ENCODE measurements around the gene ATP2B2.

ATP2B2 gene

GRCh38 chr3:10363935-10364334, 141.5 kb downstream of the ATP2B2 start:
- DNase-seq (ENCODE audit: low read depth in 2 of 2): no peak

GRCh38 chr3:10361375-10361774, 144.0 kb downstream of the ATP2B2 start:
- DNase-seq (ENCODE audit: low read depth in 2 of 2): no peak

- no peak for DNase-seq (ENCODE audit: low read depth in 2 of 2)
These were observed 144.9 kb downstream of the ATP2B2 start for GRCh38 chr3:10360478-10360877.

DNA sequence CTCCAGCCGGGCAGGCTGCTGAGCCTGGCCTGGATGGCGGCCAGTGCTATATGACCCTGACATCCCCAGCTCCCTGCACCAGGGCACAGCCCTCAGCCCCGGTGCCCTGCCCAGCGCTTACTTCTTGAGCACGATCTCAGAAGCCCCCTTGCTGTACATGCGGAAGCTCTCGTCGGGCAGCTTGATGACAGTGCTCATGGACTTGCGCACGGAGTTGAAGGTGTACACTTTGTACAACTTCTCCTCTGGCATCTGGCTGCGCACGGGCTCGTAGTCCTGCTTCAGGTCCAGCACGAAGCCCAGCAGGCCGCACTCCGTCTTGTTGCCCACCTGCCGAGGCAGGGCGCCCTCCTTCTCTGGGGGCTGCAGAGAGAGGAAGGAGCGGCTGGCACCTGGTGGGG, 145.6 kb downstream of the ATP2B2 start:
- no peak for DNase-seq (ENCODE audit: low read depth in 2 of 2)

DNA sequence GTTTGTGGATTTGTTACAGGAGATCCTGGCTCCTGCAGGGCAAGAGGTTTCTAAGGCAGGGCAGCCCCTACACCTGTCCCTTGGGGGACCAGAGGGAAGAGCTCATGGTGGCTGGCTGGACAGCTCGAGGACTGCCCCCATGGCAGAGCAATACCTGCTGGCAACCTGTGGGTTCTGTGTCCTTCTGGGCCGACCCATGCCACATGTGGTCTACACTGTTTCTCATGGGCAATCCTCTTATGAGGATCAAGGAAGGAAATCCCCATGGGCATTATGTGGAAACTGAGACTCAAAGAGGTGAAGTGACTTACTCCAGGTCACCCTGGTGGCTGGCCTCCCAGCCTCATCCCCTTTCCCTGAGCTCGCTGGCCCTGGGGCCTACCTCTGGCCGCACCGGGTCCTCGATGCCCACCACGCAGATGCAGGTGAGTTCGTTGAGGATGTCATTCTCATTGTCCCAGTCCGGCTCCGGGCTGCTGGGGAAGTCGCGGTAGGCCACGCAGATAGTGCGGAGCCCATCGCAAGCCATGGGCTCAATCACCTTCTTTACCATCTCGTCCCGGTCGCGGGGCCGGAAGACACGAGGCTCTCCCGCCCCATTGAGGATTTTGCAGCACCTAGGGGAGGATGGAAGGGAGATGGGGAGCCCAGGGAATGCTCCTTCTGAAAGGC, 146.9 kb downstream of the ATP2B2 start:
- DNase-seq (ENCODE audit: low read depth in 2 of 2): no peak

DNA sequence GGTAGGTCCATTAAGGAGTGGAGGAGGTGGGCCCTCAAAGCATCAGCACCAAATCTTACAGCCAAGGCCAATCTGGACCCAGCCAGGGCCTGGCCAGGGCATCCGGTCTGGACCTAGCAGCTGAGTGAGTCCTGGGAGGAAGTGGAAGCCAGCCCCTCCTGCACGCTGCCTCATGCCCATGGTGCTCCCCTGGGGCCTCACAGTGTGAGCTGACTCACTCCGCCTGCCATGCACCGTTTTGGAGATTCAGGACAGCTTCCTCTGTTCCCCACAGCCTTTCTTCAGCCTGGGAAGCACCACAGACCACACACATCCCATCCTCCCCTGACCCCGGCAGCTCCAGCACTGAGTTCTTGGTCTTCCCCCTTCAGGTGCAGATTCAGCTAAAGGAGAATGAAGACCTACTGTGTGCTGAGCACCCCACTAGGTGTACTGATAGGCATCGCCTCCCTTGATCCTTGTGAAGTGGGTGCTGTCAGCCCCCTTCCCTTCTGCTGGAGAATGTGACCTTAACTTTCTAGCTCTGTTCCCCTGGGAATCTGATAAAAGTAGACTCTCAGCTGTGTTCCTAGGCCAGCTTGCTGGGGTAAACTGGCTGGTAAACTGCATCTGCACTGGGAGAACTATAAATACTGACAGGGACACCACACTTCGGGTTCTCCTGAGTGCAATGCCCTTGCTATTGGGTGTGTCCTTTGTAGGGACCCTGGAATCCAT, 147.6 kb downstream of the ATP2B2 start:
- DNase-seq (ENCODE audit: low read depth in 2 of 2): no peak

- DNase-seq (ENCODE audit: low read depth in 2 of 2): no peak
These were observed 148.3 kb downstream of the ATP2B2 start for GRCh38 chr3:10357095-10357494.

GRCh38 chr3:10356461-10356981, 148.9 kb downstream of the ATP2B2 start:
- DNase-seq (ENCODE audit: low read depth in 2 of 2): no peak

- no peak for DNase-seq (ENCODE audit: low read depth in 2 of 2)
These were observed 150.9 kb downstream of the ATP2B2 start for GRCh38 chr3:10354361-10355015.

GRCh38 chr3:10353661-10354360, 151.6 kb downstream of the ATP2B2 start:
- no peak for DNase-seq (ENCODE audit: low read depth in 2 of 2)

DNA sequence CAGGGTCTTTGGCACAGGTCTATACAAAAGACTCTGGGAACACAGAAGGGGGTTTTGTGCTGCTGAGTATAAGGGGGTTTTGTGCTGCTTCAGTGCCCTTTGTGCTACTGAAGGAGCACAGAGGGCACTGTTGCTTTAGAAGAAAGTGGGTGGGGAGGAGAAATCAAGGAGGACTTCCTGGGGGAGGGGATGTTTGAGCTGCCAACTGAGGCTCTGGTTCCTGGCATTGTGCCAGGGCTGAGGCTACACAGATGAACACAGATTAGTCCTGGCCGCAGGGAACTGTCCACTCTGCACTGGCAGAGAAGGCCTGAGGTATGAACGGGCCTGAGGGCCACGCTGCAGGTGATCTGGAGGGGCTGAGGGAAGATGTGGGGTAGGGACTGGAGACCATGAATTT, 152.2 kb downstream of the ATP2B2 start:
- no peak for DNase-seq (ENCODE audit: low read depth in 2 of 2)

DNA sequence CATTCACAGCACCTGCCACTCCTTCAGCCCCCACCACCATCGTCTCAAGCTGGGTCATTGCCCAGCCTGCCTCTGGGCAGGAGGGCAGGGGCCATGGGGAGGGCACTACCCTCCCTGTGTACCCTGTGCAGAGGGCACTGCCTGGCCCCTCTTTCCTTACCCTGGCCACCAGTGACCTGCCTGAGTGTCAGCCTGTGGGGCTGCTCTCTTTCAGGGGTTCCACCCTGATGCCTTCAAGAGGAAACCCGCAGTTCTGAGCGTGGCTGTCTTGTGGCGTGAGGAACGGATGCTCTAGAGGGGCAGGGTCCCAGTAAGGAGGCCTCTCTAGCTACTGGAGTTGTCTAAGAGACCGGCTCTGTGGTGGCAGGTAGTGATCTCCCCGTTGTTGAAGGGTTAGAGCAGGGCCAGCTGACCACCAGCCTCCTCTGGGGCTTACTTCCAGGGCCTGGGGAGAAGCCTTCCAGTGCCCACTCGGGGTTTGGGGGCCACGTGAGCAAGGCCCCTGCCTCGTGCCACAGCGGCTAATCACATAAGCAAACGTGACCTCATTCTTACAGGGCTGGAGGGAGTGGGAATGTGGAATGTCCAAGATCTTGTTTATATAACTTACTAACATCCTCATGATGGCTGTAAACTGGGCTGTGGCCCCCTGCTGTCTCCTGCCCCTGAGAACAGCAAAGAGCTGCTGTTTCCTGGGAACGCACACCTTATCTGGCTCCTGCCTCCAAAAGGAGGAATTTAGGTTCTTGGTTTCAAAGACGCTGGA, 153.1 kb downstream of the ATP2B2 start:
- no peak for DNase-seq (ENCODE audit: low read depth in 2 of 2)

- DNase-seq (ENCODE audit: low read depth in 2 of 2): no peak
These were observed 154.2 kb downstream of the ATP2B2 start for GRCh38 chr3:10351013-10351735.

DNA sequence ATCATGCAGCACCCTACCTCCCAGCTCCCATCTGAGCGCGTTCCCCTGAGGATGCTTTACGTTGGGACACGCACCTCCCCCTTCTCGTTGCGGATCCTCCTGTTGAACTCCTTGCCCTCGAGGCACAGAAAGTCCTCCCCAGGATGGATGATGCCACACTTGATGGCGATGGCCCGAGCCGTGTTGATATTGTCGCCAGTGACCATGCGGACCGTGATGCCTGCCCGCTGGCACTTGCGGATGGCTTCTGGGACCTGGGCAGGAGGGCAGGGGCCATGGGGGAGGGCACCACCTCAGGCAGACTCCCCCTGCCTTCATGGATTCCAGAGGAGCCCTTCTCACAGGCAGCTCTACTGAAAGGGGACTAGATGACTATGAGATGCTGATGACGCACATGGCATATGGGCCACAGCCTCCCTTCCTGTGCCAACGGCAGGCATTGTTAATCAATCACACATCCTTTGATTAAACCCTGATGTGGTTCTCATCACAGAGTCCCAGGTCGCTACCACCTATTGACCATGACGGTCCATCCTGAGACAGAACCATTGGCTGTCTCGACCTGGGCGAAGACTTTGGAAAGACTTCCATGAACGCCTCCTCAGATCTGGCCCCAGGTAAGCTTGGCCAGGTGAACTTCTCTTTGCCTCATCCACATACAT, 154.9 kb downstream of the ATP2B2 start:
- DNase-seq (ENCODE audit: low read depth in 2 of 2): no peak

DNA sequence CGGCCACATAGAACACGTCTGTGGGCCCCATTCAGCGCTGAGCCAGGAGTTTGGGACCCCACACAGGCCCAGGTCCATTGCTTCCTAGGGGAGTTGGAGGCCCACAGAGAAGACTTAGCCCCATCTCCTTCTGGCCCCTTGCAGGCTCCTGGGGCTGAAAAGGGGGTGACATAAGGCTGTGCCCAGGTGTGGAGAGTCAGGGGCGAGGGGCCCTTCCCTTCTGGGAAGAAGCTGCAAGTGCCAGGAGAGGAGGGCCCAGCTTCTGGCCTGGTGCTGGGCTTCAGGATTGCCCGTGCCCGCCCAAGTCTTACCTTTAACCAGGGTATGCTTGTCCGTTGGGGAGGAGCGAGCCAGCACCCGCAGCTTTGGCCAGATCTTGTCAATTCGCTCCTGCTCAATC, 155.6 kb downstream of the ATP2B2 start:
- DNase-seq (ENCODE audit: low read depth in 2 of 2): no peak

DNA sequence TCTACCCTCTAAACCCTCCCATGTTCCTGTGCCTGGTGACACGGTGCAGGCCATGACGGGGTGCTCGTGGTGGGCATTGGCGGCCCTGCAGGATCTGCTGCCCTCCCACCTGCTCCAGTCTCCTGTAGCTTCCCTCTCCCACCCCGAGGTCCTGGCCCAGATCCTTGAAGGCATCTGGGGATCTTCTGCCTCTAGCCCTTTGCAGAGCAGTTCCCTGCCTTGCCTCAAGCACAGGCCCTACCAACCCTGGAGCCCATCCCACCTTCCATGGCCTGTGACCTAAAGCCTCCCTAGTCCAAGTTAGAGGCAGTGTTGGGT, 157.0 kb downstream of the ATP2B2 start:
- no peak for DNase-seq (ENCODE audit: low read depth in 2 of 2)

GRCh38 chr3:10347648-10348403, 157.6 kb downstream of the ATP2B2 start:
- DNase-seq (ENCODE audit: low read depth in 2 of 2): no peak

- DNase-seq (ENCODE audit: low read depth in 2 of 2): no peak
These were observed 159.5 kb downstream of the ATP2B2 start for GRCh38 chr3:10345911-10346310.

- no peak for DNase-seq (ENCODE audit: low read depth in 2 of 2)
These were observed 160.3 kb downstream of the ATP2B2 start for GRCh38 chr3:10344944-10345575.

All from stimulated activated CD4-positive, alpha-beta T cell treated with anti-CD3 and anti-CD28 coated beads, Interleukin-15, amount 100 ng/mL, for 48 hours (primary cell).